Loucy (cell line): Measurements from ENCODE around the gene TMEM245.

ENCODE experiments used
- H2AFZ ChIP-seq: fragments of 200-600 bp; sonication (generic); 2 replicates; pipeline ENCODE4 v1.6.0; 2016; ENCODE audit warnings: antibody characterized with exemption, mild to moderate bottlenecking, low read length, moderate library complexity
- H3F3A ChIP-seq: fragments of 200-600 bp; 2 replicates; pipeline ENCODE4 v1.6.0; 2016; ENCODE audit warnings: antibody characterized with exemption, low read depth, mild to moderate bottlenecking
- H3K27me3 ChIP-seq: fragments of 200-600 bp; sonication (generic); 2 replicates; pipeline ENCODE4 v1.6.1; 2014; ENCODE audit warnings: low read length, mild to moderate bottlenecking; ENCODE audit not compliant: insufficient read depth, poor library complexity, severe bottlenecking
- H3K36me3 ChIP-seq: fragments of 200-600 bp; sonication (generic); 2 replicates; pipeline ENCODE4 v1.6.1; 2016; ENCODE audit warnings: low read length; ENCODE audit not compliant: insufficient read depth
- H3K4me1 ChIP-seq: fragments of 200-600 bp; sonication (generic); 2 replicates; pipeline ENCODE4 v1.5.1; 2014; ENCODE audit warnings: low read length, mild to moderate bottlenecking; ENCODE audit not compliant: insufficient read depth, poor library complexity, severe bottlenecking
- H3K4me2 ChIP-seq: fragments of 200-600 bp; sonication (generic); 2 replicates; pipeline ENCODE4 v1.6.0; 2014; ENCODE audit warnings: antibody characterized with exemption, low read length, low read depth, mild to moderate bottlenecking; ENCODE audit not compliant: poor library complexity, severe bottlenecking
- H3K4me3 ChIP-seq: fragments of 200-600 bp; sonication (generic); 2 replicates; pipeline ENCODE4 v1.5.1; 2014; ENCODE audit warnings: low read length, mild to moderate bottlenecking, mixed read lengths; ENCODE audit not compliant: poor library complexity, severe bottlenecking
- H3K79me2 ChIP-seq: fragments of 200-600 bp; sonication (generic); 2 replicates; pipeline ENCODE4 v1.6.1; 2014; ENCODE audit warnings: low read length; ENCODE audit not compliant: insufficient read depth
- H3K9ac ChIP-seq: fragments of 200-600 bp; sonication (generic); 2 replicates; pipeline ENCODE4 v1.6.0; 2014; ENCODE audit warnings: mild to moderate bottlenecking, low read depth, low read length, moderate library complexity; ENCODE audit not compliant: poor library complexity, severe bottlenecking
- H3K9me2 ChIP-seq: fragments of 200-600 bp; sonication (generic); replicated peaks from 2 replicates; pipeline ENCODE4 v1.6.1; 2016; ENCODE audit warnings: low read depth, low read length, mixed read lengths
- H3K9me3 ChIP-seq: fragments of 200-600 bp; sonication (generic); 2 replicates; pipeline ENCODE4 v1.6.1; 2014; ENCODE audit warnings: mild to moderate bottlenecking, antibody characterized with exemption, low read length, low read depth; ENCODE audit not compliant: insufficient read depth
- H4K20me1 ChIP-seq: fragments of 200-600 bp; sonication (generic); 2 replicates; pipeline ENCODE4 v1.6.0; 2014; ENCODE audit warnings: antibody characterized with exemption, low read length, mild to moderate bottlenecking; ENCODE audit not compliant: insufficient read depth, poor library complexity, severe bottlenecking
- EZH2phosphoT487 ChIP-seq: fragments of 200-600 bp; IDR thresholded peaks from 2 replicates; pipeline ENCODE4 v1.6.1; 2018; ENCODE audit warnings: antibody characterized with exemption, mild to moderate bottlenecking, moderate library complexity, borderline replicate concordance
- TF ChIP-seq, protein P1 (sequence below): fragments of 200-600 bp; sonication (generic); conservative IDR thresholded peaks from 2 replicates; pipeline ENCODE4 v1.5.1; 2014; ENCODE audit warnings: mild to moderate bottlenecking, antibody characterized with exemption, low read length

TMEM245 gene

GRCh38 chr9:109002141-109002540 lies 117.6 kb downstream of the TMEM245 start:
- H3K9me2 ChIP-seq = no peaks in the 10 kb centered on the region
- TF ChIP-seq, protein P1, sequence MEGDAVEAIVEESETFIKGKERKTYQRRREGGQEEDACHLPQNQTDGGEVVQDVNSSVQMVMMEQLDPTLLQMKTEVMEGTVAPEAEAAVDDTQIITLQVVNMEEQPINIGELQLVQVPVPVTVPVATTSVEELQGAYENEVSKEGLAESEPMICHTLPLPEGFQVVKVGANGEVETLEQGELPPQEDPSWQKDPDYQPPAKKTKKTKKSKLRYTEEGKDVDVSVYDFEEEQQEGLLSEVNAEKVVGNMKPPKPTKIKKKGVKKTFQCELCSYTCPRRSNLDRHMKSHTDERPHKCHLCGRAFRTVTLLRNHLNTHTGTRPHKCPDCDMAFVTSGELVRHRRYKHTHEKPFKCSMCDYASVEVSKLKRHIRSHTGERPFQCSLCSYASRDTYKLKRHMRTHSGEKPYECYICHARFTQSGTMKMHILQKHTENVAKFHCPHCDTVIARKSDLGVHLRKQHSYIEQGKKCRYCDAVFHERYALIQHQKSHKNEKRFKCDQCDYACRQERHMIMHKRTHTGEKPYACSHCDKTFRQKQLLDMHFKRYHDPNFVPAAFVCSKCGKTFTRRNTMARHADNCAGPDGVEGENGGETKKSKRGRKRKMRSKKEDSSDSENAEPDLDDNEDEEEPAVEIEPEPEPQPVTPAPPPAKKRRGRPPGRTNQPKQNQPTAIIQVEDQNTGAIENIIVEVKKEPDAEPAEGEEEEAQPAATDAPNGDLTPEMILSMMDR = no peak
- no peak for TF ChIP-seq EZH2phosphoT487
- no peaks in the 10 kb centered on the region for H3K79me2 ChIP-seq
- H3K4me3 ChIP-seq = no peak overlapping the region
- H3K4me2 ChIP-seq = no peak overlapping the region
- H4K20me1 ChIP-seq = peaks cover 12% of the 10 kb centered on the region
- peaks cover 15% of the 10 kb centered on the region; the same call in 1 of the 2 replicates for H3K9me3 ChIP-seq
- peaks cover 41% of the 10 kb centered on the region for H3K27me3 ChIP-seq
- peaks cover under 1% of the 10 kb centered on the region for H3K4me1 ChIP-seq
- H3F3A ChIP-seq = no peaks in the 10 kb centered on the region
- H3K36me3 ChIP-seq = no peaks in the 10 kb centered on the region
- H2AFZ ChIP-seq = no peak overlapping the region
- no peak overlapping the region for H3K9ac ChIP-seq

GRCh38 chr9:109001275-109001676 lies 118.5 kb downstream of the TMEM245 start:
- Histone ChIP-seq H3K9me2 (no peaks in the 10 kb centered on the region), H3K79me2 (no peaks in the 10 kb centered on the region), H3K4me1 (peaks cover 9% of the 10 kb centered on the region), H2AFZ (no peak overlapping the region), H3K9me3 (peaks cover 15% of the 10 kb centered on the region; the same call in 1 of the 2 replicates), H3K27me3 (peaks cover 41% of the 10 kb centered on the region), H4K20me1 (peaks cover 12% of the 10 kb centered on the region), H3K36me3 (no peaks in the 10 kb centered on the region), H3K4me3 (no peak overlapping the region), H3K4me2 (no peak overlapping the region), H3F3A (no peaks in the 10 kb centered on the region), H3K9ac (no peak overlapping the region)
- TF ChIP-seq EZH2phosphoT487 = peak; percentile 55
- TF ChIP-seq, protein P1 = no peak

GRCh38 chr9:108997112-108997511 lies 122.6 kb downstream of the TMEM245 start:
- Histone ChIP-seq H3K36me3 (no peaks in the 10 kb centered on the region), H3K4me2 (no peak overlapping the region)

More at GRCh38 chr9:108997112-108997511, 122.6 kb downstream of the TMEM245 start:
- no peak overlapping the region for H3K9ac ChIP-seq
- H3K9me2 ChIP-seq = no peaks in the 10 kb centered on the region
- H4K20me1 ChIP-seq = peaks cover 12% of the 10 kb centered on the region
- no peaks in the 10 kb centered on the region for H3K79me2 ChIP-seq
- peaks cover 22% of the 10 kb centered on the region for H3K4me1 ChIP-seq
- H3K4me3 ChIP-seq = no peak overlapping the region
- no peaks in the 10 kb centered on the region for H3K9me3 ChIP-seq
- TF ChIP-seq, protein P1 = no peak
- TF ChIP-seq EZH2phosphoT487 = no peak
- no peak overlapping the region for H2AFZ ChIP-seq
- H3F3A ChIP-seq = no peaks in the 10 kb centered on the region
- peaks cover 19% of the 10 kb centered on the region for H3K27me3 ChIP-seq
